HG03175 (cell line): ENCODE results near the gene PIK3R3.

Source experiments
- ATAC-seq: cut with Tn5 transposase; IDR thresholded peaks from one replicate; pipeline ENCODE4 v1.9.1; 2021; ENCODE audit warnings: mild to moderate bottlenecking, moderate library complexity; ENCODE audit not compliant: unreplicated experiment

The PIK3R3 gene

DNA sequence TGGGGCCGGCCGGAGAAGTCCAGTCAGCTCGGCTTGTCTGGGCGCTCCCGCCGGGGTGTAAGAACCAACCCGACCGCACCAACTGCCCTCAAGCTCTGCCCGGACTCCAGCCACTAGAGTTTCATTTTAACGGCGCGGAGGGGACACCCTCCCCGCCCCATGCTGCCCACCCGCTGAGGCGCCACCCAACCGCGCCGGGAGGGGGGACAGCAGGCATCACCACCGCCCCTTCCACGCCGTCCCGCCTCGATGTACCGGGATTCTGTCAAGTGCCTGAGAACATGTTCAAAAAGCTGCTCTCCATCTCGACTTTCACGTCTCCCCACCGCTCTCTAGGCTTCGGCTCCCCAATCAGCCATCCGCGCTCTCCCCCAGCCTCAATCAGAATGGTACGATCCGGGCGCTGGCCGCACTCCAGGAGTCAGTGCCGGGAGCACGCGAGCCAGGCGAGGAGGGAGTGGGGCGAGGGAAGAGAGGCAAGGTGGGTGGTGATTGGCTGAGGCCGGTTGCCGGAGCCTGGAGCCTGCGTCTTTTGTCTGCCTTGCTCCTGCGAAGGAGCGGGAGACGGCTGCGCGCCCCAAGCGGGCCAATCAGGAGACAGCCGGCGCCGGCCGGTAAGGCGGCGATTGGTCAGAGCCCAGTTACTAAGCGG, at the start of gene PIK3R3:
Gene PIK3R3 (minus strand): TSS at position 101 of the 652 bp plus-strand sequence. CDS start 677 bp downstream, outside the sequence.
- peak; percentile 91 for ATAC-seq

DNA sequence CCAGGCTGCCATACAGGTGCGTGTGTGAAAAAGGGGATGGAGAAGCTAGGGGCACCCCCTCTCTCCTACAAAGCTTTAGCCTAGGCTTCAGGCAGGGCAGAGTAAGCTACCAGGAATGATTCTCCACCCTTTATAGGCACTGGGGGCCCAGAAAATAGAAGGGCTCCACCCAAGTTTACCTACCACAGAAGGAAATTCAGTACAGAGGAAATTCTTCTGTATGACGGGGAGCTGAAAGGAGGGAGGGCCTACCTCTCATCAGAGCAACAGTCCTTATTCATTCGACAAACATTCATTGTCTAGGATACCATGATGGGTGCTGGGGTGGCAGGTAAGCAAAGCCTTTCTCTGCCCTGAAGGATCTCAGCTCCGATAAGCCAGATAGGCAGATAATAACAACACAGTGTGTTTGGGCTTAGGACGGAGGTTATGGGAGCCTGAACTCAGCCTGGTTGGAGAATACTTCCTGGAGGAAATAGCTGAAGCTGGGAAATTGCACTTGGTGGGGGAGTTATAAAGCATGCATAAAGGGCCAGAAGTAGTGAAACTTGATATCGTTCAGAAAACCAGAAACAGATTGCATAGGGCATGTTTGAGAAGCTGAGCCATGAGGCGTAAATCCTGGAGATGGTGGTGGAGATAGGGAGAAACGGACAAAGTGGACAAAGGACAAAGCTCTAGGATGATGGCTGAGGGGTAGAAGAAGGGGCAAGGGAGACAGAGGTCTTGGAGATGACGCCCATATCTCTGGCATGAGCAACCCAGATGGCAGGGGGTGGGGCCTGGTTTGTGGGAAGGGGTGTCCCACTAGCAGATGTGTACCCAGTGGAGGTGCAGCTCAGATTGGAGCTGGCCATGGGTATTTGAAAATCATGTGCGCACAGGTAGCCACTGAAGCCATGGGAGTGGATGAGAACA, 49.2 kb upstream of the PIK3R3 start:
- no peak for ATAC-seq

- no peak for ATAC-seq
These were observed 47.7 kb upstream of the PIK3R3 start for GRCh38 chr1:46180082-46180616.

DNA sequence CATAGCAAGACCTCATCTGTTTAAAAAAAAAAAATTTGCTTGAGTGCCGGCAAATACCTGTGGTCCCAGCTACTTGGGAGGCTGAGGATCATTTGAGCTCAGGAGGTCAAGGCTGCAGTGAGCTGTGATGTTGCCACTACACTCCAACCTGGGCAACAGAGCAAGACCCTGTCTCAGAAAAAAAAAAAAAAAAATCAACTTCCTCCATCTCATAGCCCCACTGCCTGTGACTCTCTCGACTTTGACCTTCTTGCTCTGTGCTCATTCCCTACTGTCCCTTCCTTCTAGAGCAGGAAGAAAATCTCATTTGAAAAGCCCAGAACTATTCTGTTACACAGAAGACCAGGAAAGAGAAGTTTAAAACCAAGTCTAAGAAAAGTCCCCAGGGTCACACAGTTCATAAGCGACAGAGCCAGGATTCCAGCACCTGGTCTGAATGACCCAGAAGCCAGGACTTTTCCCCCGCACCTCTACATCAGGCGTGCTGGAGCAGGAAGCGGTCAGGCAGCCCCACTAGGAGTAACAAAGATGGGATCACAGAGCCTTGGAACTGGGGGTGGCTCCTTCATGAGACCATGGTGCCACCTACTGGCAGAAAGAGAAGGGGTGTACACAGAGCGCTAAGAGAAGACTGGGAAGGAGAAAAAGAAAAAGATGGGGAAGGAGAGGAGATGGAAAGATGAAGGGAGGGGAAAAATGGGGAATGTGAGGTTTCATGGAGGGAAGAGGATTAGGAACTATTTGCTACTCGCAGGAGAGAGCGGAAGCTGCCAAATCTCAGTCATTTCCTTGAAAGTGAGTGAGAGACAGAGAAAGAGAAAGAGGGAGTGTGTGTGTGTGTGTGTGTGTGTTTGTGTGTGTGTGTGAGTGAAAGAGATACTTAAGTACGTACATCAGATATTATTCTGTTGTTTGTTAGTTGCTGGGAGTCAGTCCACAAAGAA, 47.0 kb upstream of the PIK3R3 start:
- ATAC-seq = no peak

GRCh38 chr1:46176211-46176865, 43.9 kb upstream of the PIK3R3 start, which contains the start of gene P3R3URF:
TSS of gene P3R3URF (minus strand) at chr1:46176488. CDS start at chr1:46176471, 17 bp downstream.
- ATAC-seq = no peak

DNA sequence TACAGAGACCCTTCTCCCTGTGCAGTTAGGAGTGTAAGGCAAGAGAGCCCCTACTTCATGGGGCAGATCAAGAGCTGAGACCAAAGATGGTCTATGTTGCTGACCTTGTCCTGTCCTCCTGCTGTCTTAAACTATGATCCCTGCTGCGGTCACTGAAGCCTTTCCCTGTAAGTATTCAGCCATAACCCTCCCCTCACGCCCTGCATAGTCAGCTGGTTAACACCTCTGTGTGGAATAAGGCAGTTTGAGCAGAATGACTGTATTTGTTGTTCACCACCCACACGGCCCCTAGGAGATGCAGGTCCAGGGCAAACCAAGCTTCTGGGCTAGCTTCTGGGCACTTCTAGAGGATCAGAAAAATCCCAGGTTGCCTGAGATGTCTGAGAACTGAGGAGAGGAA, 42.8 kb upstream of the PIK3R3 start:
- ATAC-seq = no peak

DNA sequence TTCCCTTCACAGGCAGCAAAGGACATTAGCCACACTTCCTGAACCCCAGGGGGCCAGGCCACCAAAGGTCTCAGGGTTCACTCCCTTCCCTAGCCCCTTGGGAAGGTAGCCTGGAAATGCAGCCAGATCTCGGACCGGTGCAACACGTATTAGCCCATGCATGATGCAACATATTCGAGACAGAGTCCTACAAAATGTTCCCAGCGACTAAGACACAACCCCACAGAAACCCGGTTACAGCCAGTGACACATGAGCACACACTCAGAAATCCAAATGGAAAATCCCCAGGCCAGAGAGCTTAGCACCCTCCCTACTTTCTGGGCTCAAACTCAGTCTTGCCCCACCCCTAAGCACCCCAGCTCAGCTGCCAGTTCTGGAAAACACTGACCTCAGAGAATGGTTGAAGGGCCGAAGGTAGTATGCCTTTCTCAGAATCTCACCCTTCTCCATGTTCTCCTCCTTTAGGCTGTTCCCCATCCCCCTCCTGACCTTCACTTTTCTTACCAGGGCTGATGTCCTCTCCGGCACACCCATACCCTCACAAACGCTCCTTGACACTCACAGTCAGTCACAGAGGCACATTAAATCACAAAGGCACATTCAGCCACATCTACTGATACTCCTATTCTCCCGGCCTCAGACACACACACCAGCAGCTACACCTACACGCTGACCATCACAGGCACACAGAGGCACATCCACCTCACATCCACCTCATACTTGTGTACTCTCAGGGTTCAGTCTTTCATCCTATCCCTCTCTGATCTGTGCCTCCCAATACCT, 42.2 kb upstream of the PIK3R3 start, which contains the start of gene TSPAN1:
Gene TSPAN1 (plus strand): TSS at position 640 of the 784 bp plus-strand sequence. CDS start 6,021 bp downstream, outside the sequence.
- ATAC-seq = no peak

DNA sequence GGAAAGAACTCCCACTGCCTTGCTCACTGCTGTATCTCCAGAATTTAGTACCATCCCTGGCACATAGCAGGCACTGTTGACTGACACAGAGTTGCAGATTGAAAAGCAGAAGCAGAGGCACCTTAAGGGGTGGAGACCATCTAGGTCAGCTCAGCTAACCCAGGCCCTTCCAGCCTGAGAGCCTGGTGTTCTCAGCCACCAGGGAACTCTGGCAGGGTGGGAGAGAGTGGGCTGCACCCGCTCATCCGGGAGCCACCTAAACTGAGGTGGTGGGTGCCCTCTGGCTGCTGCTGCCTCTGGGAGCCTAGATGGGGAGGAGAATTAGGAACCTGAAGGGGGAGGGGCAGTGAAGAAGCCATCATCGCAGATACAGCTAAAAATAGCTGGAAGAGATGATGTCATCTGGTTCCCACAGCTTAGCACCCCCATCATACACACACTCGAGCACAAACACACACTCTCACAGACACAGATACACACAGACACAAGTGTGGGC, 41.0 kb upstream of the PIK3R3 start:
- no peak for ATAC-seq

GRCh38 chr1:46172321-46172720, 39.9 kb upstream of the PIK3R3 start:
- ATAC-seq = no peak

- no peak for ATAC-seq
These were observed 39.4 kb upstream of the PIK3R3 start for GRCh38 chr1:46171871-46172270.

GRCh38 chr1:46171351-46171750, 38.9 kb upstream of the PIK3R3 start:
- ATAC-seq = no peak

DNA sequence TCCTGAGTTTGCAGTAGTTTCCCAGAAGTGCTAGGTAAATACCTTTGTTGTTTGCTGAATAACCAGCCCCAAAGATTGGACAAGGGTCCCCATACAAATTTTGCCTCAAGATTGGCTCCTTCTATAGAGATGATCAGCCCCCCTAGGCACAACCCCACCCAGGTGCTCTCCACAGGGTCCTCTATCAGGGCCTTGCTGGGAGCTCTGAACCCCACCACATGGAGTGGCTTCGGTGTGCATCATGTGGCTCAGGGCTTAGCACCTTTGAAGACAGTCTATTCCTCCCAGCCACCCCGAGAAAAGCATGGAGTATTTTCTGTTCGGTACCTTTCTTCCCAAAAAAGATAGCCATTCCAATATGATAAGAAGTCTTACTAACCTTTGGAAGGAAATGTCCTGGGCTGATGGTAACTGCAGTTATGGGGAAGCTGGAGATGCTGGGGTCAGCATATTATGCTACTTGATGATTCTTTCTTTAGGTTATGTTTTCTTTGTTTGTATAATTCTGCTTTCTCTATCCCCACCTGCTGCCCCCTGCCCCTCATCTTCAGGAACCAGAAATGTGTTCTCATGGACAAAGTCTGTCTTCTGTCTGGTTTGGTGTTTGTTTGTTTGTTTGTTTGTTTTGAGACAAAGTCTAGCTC, 37.5 kb upstream of the PIK3R3 start:
- ATAC-seq = no peak

- ATAC-seq = no peak
These were observed 36.0 kb upstream of the PIK3R3 start for GRCh38 chr1:46168477-46168876.

DNA sequence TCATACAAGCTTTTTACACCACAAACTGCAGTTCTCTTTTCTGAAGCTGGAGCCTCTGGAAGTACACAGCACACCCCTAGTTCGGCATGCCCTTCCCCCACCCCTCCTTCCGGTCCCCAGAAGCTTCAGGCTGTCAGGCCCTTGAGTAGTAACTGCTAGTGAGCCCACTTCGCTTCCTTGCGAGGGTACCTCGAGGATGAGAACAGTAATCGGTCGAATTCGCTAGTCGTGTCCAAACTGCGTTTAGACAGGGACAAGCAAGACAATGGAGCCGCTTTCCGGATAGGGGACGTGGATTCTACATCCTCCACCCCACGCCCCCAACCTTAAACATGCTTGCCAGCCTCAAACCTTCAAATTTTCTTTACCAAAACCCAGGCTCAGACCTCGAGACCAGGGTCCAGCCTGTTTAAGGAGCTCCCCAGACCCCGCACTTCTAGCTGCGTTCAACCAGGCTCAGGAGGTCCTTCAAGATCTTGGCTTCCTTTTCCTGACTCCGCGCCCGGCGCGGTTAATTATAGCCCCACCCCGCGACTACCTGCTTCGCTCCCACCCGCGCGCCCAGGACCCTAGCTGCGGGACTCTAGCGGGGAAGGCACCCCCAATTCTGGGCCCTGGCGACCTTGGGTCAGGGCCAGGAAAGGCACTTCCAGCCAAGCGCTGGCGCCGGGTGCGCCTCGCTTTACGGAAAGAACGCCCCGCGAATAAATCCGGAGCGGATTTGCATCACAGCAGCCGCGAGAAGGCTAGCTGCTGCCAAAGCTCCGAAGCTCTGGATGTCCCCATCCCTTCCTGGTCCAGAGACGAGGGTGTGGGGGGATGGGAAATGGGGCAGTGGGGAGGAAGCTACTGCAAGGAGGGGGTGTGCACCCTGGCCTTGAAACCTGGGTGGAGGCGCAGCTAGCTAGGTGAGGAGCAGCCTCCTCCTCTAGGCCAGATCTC, 34.4 kb upstream of the PIK3R3 start:
- ATAC-seq = no peak

DNA sequence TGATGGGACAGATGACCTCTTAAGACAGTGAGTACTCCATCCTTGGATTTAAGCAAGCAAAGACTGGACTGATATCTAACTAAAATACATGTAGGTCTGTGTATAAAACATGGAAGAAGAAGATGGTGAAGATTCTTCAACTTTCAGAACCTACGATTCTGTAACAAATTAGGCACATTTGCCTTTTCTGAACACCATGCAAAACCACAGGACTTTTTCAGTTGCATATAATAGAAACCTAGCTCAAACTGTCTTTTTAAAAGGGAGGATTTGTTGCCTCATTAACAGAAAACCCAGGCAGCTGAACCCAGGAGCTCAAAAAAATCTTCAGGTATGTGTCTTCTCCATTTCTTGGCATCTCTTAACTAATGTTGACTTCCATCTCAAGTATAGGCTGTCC, 27.8 kb upstream of the PIK3R3 start:
- no peak for ATAC-seq

GRCh38 chr1:46159516-46159915, 27.1 kb upstream of the PIK3R3 start:
- no peak for ATAC-seq
